ENCODE data around the gene DDX42.

GRCh38 chr17:63740464-63741142 is 33.4 kb upstream of the DDX42 start:
- TF ChIP-seq CTCF (IDR thresholded peaks at IDR 0.05): no peak
- TF ChIP-seq POLR2A (IDR thresholded peaks at IDR 0.05): no peak

All from esophagus squamous epithelium (tissue), 4 donors.